Liver (tissue), 9 donors: Measurements from ENCODE around the gene RAD51B. TPM values are rescaled to one million over a fixed set of nuclear protein-coding genes. Genes with fewer than 3 reads are reported as not detected.

Experiments used
- DNase-seq: peaks from one replicate; pipeline ENCODE4 v3.0.0-alpha.2; 2017; ENCODE audit warnings: low spot score
- H3K27ac ChIP-seq, 2 donors: one replicate each; pipeline ENCODE4 v1.7.0; 2013; ENCODE audit warnings: inconsistent platforms in 2 of 2, low read length in 2 of 2, control low read depth in 1 of 2, low read depth in 1 of 2, mild to moderate bottlenecking in 1 of 2
- H3K27me3 ChIP-seq, 4 donors: one replicate each; pipeline versions ENCODE4 v1.6.1 to v1.7.0; 2013; ENCODE audit warnings: low read length in 3 of 4, inconsistent platforms in 1 of 4, mild to moderate bottlenecking in 1 of 4, moderate library complexity in 1 of 4; ENCODE audit not compliant: control insufficient read depth in 4 of 4, insufficient read depth in 4 of 4
- H3K36me3 ChIP-seq, 4 donors: one replicate each; pipeline versions ENCODE4 v1.6.1 to v1.7.0; 2013; ENCODE audit warnings: low read length in 3 of 4, mild to moderate bottlenecking in 3 of 4, low read depth in 1 of 4, moderate library complexity in 1 of 4; ENCODE audit not compliant: control insufficient read depth in 4 of 4, insufficient read depth in 3 of 4
- H3K4me1 ChIP-seq, 4 donors: one replicate each; pipeline versions ENCODE4 v1.6.1 to v1.7.0; 2013; ENCODE audit warnings: low read length in 3 of 4, mild to moderate bottlenecking in 3 of 4, moderate library complexity in 1 of 4; ENCODE audit not compliant: control insufficient read depth in 4 of 4, insufficient read depth in 4 of 4
- H3K4me3 ChIP-seq, 3 donors: one replicate each; pipeline versions ENCODE4 v1.6.1 to v1.7.0; 2013; ENCODE audit warnings: low read length in 3 of 3, control low read depth in 1 of 3, low read depth in 1 of 3, mild to moderate bottlenecking in 1 of 3
- H3K9ac ChIP-seq, 2 donors: one replicate each; pipeline ENCODE4 v1.7.0; 2013; ENCODE audit warnings: low read length in 2 of 2, mild to moderate bottlenecking in 2 of 2, moderate library complexity in 2 of 2, control low read depth in 1 of 2, low read depth in 1 of 2
- H3K9me3 ChIP-seq, 4 donors: one replicate each; pipeline versions ENCODE4 v1.6.1 to v1.7.0; 2013; ENCODE audit warnings: low read length in 3 of 4; ENCODE audit not compliant: control insufficient read depth in 4 of 4
- ATF3 ChIP-seq: IDR thresholded peaks from 2 replicates; pipeline ENCODE4 v1.6.1; 2016; ENCODE audit warnings: antibody characterized with exemption
- CTCF ChIP-seq: fragments of 150-350 bp; IDR thresholded peaks from 2 replicates; pipeline ENCODE4 v1.5.1; 2017; ENCODE audit warnings: improper control_type of control experiment, low read depth, low read length; ENCODE audit not compliant: missing input control
- EGR1 ChIP-seq, 2 donors: IDR thresholded peaks; 2 replicates each; pipeline ENCODE4 v1.6.1; 2016 to 2018; ENCODE audit warnings: antibody characterized with exemption in 2 of 2, low read depth in 2 of 2
- FOXA1 ChIP-seq: IDR thresholded peaks from 2 replicates; pipeline ENCODE4 v1.6.1; 2016; ENCODE audit warnings: antibody characterized with exemption
- FOXA2 ChIP-seq: IDR thresholded peaks from 2 replicates; pipeline ENCODE4 v1.6.1; 2016; ENCODE audit warnings: antibody characterized with exemption
- GABPA ChIP-seq, 2 donors: IDR thresholded peaks in 1 of 2; conservative IDR thresholded peaks in 1 of 2; 2 replicates each; pipeline ENCODE4 v1.6.1; 2016; ENCODE audit warnings: antibody characterized with exemption in 2 of 2, mild to moderate bottlenecking in 1 of 2, moderate library complexity in 1 of 2
- HNF4A ChIP-seq, 2 donors: conservative IDR thresholded peaks; 2 replicates each; pipeline ENCODE4 v1.6.1; 2016; ENCODE audit warnings: antibody characterized with exemption in 2 of 2, mild to moderate bottlenecking in 2 of 2
- JUND ChIP-seq, 2 donors: IDR thresholded peaks; 2 replicates each; pipeline ENCODE4 v1.6.1; 2016; ENCODE audit warnings: antibody characterized with exemption in 2 of 2
- MAX ChIP-seq: IDR thresholded peaks from 2 replicates; pipeline ENCODE4 v1.6.1; 2016; ENCODE audit warnings: antibody characterized with exemption
- RAD21 ChIP-seq, 2 donors: IDR thresholded peaks; 2 replicates each; pipeline ENCODE4 v1.6.1; 2016; ENCODE audit warnings: antibody characterized with exemption in 2 of 2, mild to moderate bottlenecking in 2 of 2
- REST ChIP-seq: IDR thresholded peaks from 2 replicates; pipeline ENCODE4 v1.6.1; 2016; ENCODE audit warnings: antibody characterized with exemption, mild to moderate bottlenecking
- RXRA ChIP-seq, 2 donors: IDR thresholded peaks; 2 replicates each; pipeline ENCODE4 v1.6.1; 2017 to 2018; ENCODE audit warnings: antibody characterized with exemption in 2 of 2, mild to moderate bottlenecking in 1 of 2
- SP1 ChIP-seq: IDR thresholded peaks from 2 replicates; pipeline ENCODE4 v1.6.1; 2018; ENCODE audit warnings: antibody characterized with exemption, mild to moderate bottlenecking
- TAF1 ChIP-seq: conservative IDR thresholded peaks from 2 replicates; pipeline ENCODE4 v1.6.1; 2016; ENCODE audit warnings: antibody characterized with exemption, mild to moderate bottlenecking
- YY1 ChIP-seq: IDR thresholded peaks from 2 replicates; pipeline ENCODE4 v1.6.1; 2016; ENCODE audit warnings: antibody characterized with exemption, mild to moderate bottlenecking
- ZBTB33 ChIP-seq: IDR thresholded peaks from 2 replicates; pipeline ENCODE4 v1.6.1; 2016; ENCODE audit warnings: antibody characterized with exemption
- WGBS: extraction: QIAGEN DNeasy Blood & Tissue Kit; methylation state at CpG from one replicate; pipeline ENCODE4 v1.1.7; 2013; 5-methylcytosine and 5-hydroxymethylcytosine counted together
- polyA plus RNA-seq, 2 donors: library from polyadenylated mRNA; stranded (reverse) in 1 of 2; unstranded in 1 of 2; fragments of 200-250 nt in 1 of 2; fragments of >200 nt in 1 of 2; fragmentation: Nextera tagmentation in 1 of 2; extraction: Ambion mirVana in 1 of 2; gene quantifications; one replicate each; pipeline versions ENCODE4 v1.2.1 to v1.2.3, GENCODE V29; 2013 to 2015
- total RNA-seq, 2 donors: library from RNA; depleted of rRNA; stranded (reverse); fragments of >200 nt; gene quantifications; one replicate each; pipeline ENCODE4 v1.2.3, GENCODE V29; 2014
- donor health status: healthy.
- donor health status: healthy.
- donor health status: healthy.
- donor health status: healthy.
- donor health status: healthy.

Gene RAD51B
- total and polyA plus RNA-seq, 4 donors, result 0.81 to 12.9 (median 2.4) TPM

GRCh38 chr14:68552602-68553001, 733.0 kb downstream of the RAD51B start:
- 42% methylated on average over 2 of the region's 2 CpGs for WGBS
- Histone ChIP-seq H3K9ac (no peak overlapping the region), H3K4me1 (peaks cover 0 to 5% (median 2%) of the 10 kb centered on the region in 4 donors), H3K4me3 (no peak overlapping the region), H3K36me3 (no peaks in the 10 kb centered on the region), H3K9me3 (no peaks in the 10 kb centered on the region), H3K27me3 (no peaks in the 10 kb centered on the region), H3K27ac (no peak overlapping the region)
- TF ChIP-seq RAD21 (IDR thresholded peaks at IDR 0.05), result no peak
- no peak for TF ChIP-seq RXRA (IDR thresholded peaks at IDR 0.05)
- no peak for TF ChIP-seq TAF1
- TF ChIP-seq HNF4A (conservative IDR thresholded peaks at IDR 0.05), result no peak
- TF ChIP-seq MAX, result no peak
- no peak for TF ChIP-seq GABPA (IDR thresholded peaks at IDR 0.05 in 1 of 2, conservative IDR thresholded peaks at IDR 0.05 in 1 of 2)
- TF ChIP-seq ATF3, result no peak
- no peak for TF ChIP-seq SP1
- no peak for TF ChIP-seq REST
- no peak for TF ChIP-seq FOXA1
- no peak for TF ChIP-seq CTCF
- TF ChIP-seq FOXA2, result no peak
- TF ChIP-seq YY1, result no peak
- TF ChIP-seq EGR1 (IDR thresholded peaks at IDR 0.05; ENCODE audit: low read depth in 2 of 2), result no peak
- TF ChIP-seq JUND (IDR thresholded peaks at IDR 0.05), result no peak
- DNase-seq, result no peak

- no peak for TF ChIP-seq YY1
- no peak for TF ChIP-seq ZBTB33
- TF ChIP-seq ATF3, result no peak
- no peak for TF ChIP-seq RAD21 (IDR thresholded peaks at IDR 0.05)
- no peak for TF ChIP-seq HNF4A (conservative IDR thresholded peaks at IDR 0.05)
- no peak for TF ChIP-seq GABPA (IDR thresholded peaks at IDR 0.05 in 1 of 2, conservative IDR thresholded peaks at IDR 0.05 in 1 of 2)
- 75% methylated on average over 3 of the region's 3 CpGs for WGBS
- Histone ChIP-seq H3K27ac (no peak overlapping the region), H3K9me3 (no peaks in the 10 kb centered on the region), H3K4me1 (peaks cover 0 to 9% (median 3%) of the 10 kb centered on the region in 4 donors), H3K9ac (no peak overlapping the region), H3K4me3 (no peak overlapping the region), H3K27me3 (no peaks in the 10 kb centered on the region), H3K36me3 (no peaks in the 10 kb centered on the region)
- DNase-seq, result no peak
These were observed 733.7 kb downstream of the RAD51B start for GRCh38 chr14:68553311-68553710.
